NCI-H345 treated with DMSO at 0.1 percent for 48 hours (cell line): ENCODE measurements around the gene TRAPPC2B.

Experiments
- DNase-seq: peaks from one replicate; lab custom pipeline; 2025; ENCODE audit not compliant: unreplicated experiment; lab: John Stamatoyannopoulos, UW

The TRAPPC2B gene

DNA sequence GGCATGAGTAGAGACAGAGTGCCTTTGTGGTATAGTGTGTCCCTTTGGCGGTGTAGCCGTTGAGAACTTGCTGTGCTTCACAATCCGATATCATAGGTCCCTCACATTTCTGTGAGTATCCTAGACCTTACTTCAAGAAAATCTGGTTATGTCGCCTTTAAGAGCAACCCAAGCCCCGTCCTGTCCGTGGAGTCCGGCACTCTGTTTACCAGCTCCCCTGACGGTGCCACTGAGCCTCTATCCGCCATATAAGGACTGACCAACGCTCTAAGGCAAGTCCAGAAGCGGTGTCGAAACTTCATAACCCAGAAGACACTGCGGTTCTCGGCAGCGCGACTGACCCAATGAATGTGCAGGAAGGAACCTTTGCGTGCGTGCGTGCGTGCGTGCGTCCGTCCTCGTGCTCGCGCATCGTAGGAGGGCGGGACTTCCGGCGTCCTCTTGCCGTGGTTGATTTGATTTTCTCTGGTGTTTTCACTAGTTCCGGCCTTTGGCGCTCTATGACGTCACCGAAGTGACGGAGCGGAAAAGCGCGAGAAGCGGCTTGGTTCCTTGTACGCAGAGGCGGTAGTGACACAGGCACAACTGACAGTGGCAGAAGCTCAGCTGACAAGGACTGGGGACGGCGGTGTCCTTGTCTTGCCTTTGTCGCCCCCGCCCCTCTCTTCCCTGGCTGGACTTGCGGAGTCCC lies at the start of gene TRAPPC2B, which contains the start of gene ZNF547:
TRAPPC2B (plus strand) TSS at position 555 of the 691 bp plus-strand sequence. CDS start 1,283 bp downstream, outside the sequence.
ZNF547 (plus strand) TSS at position 555 of the 691 bp plus-strand sequence. CDS start 5,005 bp downstream, outside the sequence.
- peak; percentile 89 for DNase-seq

DNA sequence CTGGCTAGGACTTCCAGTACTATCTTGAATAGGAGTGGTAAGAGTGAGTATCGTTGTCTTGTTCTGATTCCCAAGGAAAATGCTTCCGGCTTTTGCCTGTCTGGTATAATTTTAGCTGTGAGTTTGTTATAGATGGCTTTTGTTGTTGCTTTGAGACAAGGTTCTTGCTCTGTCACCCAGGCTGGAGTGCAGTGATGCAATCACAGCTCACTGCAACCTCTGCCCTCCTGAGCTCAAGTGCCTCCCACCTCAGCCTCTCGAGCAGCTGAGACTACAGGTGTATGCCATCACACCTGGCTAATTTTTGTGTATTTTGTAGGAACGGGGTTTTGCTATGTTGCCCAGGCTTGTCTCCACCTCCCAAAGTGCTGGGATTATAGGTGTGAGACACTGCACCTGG lies 49.2 kb upstream of the TRAPPC2B start:
- no peak for DNase-seq

DNA sequence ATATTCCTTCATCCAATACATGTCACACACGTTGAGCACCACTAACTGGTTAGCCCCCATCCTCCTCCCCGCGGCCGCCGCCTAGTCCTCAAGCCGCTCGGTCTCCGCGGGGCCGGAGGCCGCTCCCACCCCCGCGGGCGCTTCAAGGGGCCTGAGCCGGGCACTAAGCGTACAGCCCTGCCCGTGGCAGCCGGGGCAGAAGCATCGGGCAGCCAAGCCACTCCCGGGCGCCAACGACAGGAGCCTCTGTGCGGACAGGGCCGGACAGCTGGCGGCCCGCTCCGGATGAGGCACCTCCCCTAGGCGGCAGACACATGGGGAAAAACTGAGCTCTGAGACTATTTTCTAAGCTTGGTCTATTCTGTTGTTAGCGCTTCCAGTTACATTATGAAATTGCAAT lies 45.8 kb upstream of the TRAPPC2B start:
- DNase-seq = no peak

DNA sequence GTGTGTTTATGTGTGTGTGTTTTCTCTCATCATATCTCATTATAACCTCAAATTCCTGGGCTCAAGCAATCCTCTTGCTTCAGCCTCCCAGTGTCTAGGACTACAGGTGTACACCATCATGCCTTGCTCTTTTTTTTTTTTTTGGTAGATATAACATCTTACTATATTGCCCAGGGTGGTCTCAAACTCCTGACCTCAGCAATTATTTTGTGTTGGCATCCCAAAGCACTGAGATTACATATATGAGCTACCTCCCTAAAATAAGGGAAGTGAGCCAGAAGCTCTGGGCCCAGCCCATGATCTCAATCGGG lies 43.5 kb upstream of the TRAPPC2B start:
- no peak for DNase-seq

DNA sequence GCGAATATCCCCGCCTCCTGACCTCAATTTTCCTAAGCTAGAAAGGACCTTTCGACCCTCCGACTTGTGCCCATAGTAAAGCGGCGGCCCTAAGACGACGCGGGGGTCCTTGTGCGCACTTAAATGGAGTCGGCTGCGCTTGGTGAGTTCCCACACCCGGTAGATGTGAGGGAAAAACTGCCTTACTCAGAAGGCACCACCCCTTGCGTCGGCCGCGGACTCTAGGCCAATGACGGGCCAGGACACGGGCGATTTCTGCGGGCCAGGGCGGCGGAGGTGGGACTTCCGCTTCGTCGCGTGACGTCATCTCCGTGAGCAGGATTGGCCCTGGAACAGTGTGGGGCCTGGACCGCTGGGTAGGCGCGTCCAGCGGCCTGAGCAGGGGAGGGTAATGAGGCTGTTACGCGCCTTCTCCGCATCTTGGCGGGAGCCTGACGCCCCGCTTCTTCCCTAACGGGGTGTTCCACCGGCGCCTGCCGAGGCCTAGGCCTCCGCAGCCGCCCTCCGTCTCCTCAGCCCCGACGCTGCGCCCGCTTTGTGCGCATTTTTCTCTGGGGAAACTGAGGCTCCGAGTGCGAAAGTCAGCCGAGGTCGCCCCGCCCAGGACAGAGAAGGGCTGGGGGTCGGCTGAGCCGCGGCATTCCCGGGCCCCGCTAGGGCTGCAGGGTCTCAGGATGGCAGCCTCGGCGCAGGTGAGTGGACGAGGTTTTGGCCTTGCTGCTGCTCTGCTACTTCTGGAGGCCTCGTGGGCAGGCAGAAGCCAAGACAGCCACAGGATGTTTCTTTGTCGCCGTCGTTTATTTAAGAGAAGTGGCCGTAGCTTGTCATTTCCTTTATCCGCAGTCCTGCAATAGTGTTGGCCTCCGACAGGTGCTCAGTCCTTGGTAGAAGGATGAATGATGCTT lies 42.9 kb upstream of the TRAPPC2B start, which contains the start of gene ZNF543:
ZNF543 (plus strand) TSS at position 293 of the 905 bp plus-strand sequence; CDS start at position 675, 382 bp downstream.
- peak; percentile 61 for DNase-seq

DNA sequence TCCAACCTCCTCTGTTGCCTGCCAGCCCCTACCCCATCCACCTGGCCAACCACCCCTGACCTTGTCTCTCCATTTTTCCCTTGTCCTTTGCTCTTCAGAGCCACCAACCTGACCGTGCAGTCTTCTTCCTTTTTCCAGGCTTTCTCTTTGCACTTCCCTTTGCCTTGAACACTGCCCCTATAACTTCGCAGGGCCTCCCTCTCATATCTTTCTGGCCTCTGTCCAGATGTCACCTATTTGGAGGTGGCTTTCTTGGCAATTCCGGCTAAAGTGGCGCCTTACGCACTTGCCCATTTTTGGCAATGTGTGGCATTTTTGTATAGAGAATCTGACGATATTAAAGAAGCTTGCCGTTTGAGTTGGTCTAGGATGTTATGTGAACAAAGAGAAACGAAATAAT lies 42.2 kb upstream of the TRAPPC2B start:
- no peak for DNase-seq

DNA sequence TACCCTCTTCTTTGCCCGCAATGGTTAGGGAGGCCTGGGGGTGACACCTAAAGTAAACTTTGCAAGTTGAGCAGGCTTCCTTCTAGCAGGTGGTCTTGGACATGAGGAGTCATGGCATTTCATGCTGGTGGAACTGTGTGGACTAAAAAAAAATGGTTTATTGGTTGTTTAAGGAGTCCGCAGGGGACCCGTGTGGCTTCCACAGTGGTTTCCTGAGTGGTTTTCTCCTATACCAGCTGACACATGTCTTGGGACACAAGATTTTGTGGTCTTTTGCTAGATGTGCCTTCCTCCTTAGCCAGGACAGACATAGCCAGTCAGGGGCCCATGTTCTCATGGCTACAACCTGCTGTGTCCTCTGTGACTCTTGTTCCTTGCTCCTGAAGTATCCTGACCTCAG lies 41.6 kb upstream of the TRAPPC2B start:
- DNase-seq = no peak

DNA sequence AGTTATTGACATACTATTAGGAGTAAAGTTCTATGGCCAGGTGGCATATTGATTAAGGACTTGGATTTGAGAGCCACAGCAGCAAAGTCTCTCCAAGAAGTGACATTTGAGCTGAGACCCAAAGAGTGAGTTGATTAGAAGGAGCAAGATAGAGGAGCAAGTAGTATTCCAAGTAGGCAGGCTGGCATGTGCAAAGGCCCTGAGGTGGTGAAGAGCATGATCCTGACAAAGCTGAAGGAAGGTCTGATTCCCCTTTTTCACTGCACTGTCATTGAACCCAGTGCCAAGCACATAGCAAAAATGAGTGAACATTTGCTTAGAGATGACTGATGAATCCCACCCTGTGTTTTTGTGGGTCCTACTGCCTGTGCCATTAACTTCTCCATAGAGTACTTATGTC lies 38.4 kb upstream of the TRAPPC2B start:
- DNase-seq = no peak

DNA sequence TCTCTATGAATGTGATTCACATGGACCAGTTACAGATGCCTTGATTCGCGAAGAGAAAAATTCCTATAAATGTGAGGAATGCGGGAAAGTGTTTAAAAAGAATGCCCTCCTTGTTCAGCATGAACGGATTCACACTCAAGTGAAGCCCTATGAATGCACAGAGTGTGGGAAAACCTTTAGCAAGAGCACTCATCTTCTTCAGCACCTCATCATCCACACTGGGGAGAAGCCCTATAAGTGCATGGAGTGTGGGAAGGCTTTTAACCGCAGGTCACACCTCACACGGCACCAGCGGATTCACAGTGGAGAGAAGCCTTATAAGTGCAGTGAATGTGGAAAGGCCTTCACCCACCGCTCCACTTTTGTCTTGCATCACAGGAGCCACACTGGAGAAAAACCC lies 35.4 kb upstream of the TRAPPC2B start:
- DNase-seq = no peak

DNA sequence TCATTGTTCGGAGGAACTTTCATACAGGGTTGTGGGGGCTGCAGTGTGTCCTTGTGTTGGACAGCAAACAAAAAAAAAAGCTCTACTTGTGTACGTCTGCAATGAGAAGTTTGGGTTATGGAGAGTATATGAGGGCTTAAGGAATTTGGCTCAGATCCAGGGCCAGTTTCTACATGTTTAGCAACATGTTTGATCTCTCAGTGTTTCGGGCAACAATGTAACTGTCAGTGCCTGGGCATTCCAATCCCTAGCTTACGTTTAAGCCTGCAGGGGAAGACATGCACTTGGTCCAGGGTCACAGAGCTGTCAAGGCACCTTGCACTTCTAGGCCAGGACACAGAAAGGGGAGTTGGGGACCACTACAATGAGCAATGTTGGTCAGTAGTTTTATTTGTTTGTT lies 29.2 kb upstream of the TRAPPC2B start:
- no peak for DNase-seq

DNA sequence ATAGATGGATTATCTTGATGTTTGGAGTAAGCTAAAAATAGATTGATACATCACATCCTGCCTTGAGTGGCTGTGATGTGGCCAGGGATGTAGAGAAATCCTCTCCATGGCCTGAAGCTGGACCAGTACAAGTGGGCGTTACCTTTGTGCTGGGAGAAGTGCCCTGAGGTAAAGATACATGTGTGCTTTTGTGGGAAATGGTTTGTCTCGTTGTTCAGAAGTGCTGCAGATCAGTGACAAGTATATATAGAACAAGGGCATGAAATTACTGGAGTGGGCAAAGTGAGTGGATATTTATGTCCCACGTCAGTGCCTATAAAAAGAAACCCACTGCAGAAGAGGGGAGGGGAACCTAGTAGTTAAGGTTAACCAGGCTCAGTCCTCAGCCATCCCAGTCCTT lies 24.5 kb upstream of the TRAPPC2B start:
- no peak for DNase-seq

DNA sequence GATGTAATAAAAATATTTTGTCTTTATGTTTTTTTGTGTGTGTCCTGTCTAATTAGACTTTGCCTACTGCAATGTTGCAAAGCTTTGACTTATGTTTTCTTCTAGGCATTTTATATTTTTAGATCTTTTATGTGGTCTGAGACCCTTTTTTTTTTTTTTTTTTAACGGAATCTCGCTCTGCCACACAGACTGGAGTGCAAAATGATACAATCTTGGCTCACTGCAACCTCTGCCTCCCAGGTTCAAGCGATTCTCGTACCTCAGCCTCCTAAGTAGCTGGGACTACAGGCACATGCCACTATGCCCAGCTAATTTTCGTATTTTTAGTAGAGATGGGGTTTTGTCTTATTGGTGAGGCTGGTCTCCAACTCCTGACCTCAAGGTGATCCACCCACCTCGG lies 20.8 kb upstream of the TRAPPC2B start:
- DNase-seq = no peak

DNA sequence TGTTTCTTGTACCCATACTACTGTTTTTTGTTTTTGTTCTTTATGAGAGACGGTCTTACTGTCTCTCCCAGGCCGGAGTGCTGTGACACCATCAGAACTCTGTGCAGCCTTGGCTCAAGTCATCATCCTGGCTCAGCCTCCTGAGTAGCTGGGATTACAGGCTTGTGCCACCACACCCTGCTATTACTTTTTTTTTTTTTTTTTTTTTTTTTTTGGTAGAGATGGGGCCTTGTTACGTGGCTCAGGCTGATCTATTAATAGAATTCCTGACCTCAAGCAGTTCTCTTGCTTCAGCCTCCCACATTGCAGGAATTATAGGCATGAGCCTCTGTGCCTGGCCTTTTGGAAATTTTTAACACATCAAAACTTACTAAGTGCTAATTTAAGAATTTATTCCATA lies 15.2 kb upstream of the TRAPPC2B start:
- no peak for DNase-seq

DNA sequence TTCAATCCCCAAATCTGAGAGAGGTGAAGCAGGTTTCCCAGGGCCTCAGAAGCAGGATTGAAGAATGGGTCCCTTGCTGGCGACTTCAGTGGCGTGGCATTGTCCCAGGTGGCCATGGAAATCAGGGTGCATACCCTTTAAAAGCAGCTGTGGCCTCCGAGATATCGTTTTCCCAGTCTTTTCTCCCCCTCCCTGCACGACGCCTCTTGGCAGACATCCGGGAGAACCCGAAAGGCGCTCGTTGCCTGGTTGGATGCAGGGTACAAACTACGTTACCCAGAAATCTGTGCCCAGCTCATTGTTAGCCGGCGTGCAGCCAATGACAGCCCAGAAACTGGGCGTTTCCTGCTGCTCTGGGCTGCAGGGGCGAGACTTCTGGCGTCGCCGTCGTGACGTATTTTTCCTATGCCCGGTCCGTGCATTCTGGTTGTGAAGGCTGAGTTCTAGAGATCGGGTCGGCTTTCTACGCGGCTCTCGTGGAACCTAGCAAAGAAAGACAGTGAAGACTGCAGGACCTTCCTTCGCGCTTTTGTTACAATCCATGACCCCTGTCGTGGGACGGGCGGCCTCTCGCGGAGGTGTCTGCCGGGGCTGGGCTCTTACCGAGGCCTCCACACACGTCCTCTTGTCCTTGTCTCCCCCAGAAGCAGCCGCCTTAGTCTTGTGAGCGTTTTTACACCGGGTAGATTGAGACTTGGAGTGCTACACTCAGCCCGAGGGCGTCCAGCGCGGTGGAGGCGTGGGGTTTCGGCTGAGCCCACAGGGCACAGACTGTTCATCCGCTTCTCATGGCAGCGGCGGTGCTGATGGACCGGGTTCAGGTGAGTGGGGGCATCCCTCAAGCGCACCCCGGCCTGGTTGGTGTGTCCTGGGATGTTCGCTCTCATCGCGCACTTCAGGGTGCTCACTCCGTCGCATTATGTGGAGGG lies 12.2 kb upstream of the TRAPPC2B start, which contains the start of gene ZNF304:
ZNF304 (plus strand) TSS at position 395 of the 929 bp plus-strand sequence; CDS start at position 789, 394 bp downstream.
- peak; percentile 82 for DNase-seq

DNA sequence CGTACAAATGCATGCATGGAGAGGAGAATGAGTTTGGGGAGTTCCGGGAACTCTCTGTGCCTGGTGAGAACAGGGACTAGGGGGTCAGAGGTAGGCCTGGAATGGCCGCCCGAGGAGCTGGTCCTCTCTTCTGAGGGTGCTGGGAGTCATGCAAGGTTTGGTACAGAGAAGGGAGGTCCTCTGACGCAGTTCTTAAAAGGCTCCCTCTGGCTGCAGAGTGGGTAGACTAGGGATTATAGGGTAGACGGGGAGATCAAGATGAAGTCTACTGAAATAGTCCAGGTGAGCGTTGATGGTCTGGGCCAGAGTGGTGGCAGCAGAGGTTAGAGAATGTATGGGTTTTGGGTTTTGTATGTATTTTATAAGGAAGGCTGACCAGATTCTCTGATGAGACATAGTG lies 11.5 kb upstream of the TRAPPC2B start:
- no peak for DNase-seq

DNA sequence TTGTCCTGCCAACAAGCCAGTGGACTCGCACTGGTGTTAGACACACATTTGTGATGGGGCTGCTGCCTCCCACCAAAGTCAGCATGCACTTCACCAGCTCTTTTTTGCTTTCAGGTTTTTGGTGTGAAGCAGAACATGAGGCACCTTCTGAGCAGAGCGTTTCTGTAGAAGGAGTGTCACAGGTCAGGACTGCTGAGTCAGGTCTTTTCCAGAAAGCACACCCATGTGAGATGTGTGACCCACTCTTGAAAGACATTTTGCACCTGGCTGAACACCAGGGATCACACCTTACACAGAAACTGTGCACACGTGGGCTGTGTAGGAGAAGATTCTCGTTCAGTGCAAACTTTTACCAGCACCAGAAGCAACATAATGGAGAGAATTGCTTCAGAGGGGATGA lies 7.4 kb upstream of the TRAPPC2B start:
- DNase-seq = no peak

DNA sequence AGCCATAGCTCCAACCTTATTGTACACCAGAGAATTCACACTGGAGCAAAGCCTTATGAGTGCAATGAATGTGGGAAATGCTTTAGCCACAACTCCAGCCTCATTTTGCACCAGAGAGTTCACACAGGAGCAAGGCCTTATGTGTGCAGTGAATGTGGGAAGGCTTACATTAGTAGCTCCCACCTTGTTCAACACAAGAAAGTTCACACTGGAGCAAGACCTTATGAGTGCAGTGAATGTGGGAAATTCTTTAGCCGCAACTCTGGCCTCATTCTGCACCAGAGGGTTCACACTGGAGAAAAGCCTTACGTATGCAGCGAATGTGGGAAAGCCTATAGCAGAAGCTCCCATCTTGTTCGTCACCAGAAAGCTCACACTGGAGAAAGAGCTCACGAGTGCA lies 5.9 kb upstream of the TRAPPC2B start:
- DNase-seq = no peak

DNA sequence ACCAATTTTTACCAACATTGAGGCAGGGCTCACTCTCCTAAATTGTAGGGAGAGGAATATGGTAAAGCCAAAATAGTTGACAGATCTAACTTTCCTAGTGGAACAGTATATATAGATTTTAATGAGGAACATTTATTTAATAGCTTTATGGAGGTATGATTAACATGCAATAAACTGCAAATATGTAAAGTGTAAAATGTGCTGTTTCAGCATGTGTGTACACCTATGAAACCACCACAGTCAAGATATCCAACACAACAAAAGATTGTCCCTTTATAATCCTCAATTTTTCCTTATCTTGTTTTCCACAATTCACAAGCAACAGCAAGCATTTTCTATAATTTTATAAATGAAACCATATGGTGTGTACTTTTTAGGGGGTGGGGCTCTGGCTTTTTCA lies 4.1 kb upstream of the TRAPPC2B start:
- DNase-seq = no peak

DNA sequence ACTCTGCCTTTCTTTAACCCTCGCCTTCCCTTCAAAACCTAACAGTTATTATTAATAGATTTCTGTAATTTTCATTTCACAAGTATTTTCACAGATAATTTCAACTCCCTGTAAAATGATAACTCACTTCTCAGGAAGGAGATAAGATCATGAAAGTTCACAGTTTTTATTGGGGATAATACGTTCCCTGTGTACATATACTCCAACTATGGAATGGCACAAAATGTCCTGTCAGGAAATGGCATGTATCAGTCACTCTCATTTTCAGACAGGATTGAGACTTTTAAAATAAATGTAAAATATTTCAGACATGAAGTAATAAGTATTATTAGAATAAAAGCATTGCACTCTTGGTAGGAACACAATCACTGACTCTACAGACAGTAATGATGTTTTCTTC lies 932 bp upstream of the TRAPPC2B start:
- DNase-seq = no peak

DNA sequence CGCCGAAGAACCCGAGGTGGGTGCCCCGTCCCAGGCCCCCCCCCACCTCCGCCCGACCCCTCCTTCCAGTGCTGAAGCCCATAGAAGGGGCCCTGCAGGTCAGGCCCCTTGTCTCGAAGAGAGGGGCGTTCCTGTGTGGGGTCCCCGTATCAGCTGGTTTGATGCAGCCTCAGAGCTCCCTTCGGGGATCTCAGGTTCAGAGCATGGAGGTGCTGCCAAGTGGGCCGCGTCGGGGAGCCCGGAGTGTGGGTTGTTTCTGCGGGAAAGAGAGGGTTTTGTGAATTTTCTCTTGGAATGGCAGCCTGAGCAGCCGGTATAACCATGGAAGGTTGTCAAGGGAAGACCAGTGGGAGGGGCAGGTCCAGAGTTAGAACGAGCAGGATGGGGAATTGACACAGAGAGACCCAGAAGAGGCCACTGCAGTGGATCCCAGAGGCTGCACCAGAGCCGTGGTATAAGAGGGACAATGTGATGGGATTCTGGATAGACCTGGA lies 384 bp downstream of the TRAPPC2B start:
- DNase-seq = no peak

DNA sequence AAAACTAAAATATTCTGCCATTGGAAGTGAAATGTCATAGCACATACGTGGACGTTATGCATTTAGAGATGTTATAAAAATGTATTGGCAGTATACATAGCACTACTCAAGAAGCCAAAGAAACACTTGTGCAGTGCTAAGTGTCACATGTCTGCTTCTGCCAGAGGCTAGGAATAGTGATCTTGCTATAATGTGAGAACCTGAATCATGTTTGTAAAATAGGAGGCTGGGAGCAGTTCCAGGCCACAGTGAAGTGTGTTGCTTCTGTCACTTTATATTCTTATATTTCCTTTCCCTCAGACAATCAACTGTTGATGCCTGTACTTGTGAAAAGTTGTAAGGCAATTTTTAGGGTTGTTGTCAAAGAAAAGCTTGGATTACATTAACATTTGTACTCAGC lies 3.4 kb downstream of the TRAPPC2B start:
- DNase-seq = no peak
